HepG2 (cell line): ENCODE measurements around the gene CLDND2. TPM values are rescaled to one million over a fixed set of nuclear protein-coding genes. Genes with fewer than 3 reads are reported as not detected.

Experiments used
- ASH2L ChIP-seq: fragments of 300-600, 200-600 bp; sonication (generic); IDR thresholded peaks from 2 replicates; pipeline ENCODE4 v1.7.0; 2017; ENCODE audit warnings: low read depth, mild to moderate bottlenecking, moderate library complexity, mixed read lengths, low read length; ENCODE audit not compliant: insufficient read length
- BCL6 ChIP-seq: IDR thresholded peaks from 2 replicates; pipeline ENCODE4 v1.6.1; 2016; ENCODE audit warnings: missing genetic modification reagents, missing compliant biosample characterization
- HDAC2 ChIP-seq: sonication (generic); formaldehyde crosslinking; IDR thresholded peaks from 2 replicates; pipeline ENCODE4 v1.4.0; 2020; ENCODE audit warnings: missing genetic modification reagents
- HMGXB3 ChIP-seq: sonication (generic); formaldehyde crosslinking; IDR thresholded peaks from 2 replicates; pipeline ENCODE4 v1.4.0; 2020; ENCODE audit warnings: missing genetic modification reagents, borderline replicate concordance
- KAT7 ChIP-seq: IDR thresholded peaks from 2 replicates; pipeline ENCODE4 v1.6.1; 2018; ENCODE audit warnings: borderline replicate concordance, missing compliant biosample characterization
- NCOA2 ChIP-seq: sonication (generic); formaldehyde crosslinking; IDR thresholded peaks from 2 replicates; pipeline ENCODE4 v1.8.0; 2022; ENCODE audit warnings: inconsistent platforms
- NR2F1 ChIP-seq, 2 experiments: fragments of 450-650 bp in 1 of 2; formaldehyde crosslinking in 1 of 2; IDR thresholded peaks; 2 replicates each; pipeline versions ENCODE4 v1.5.0 to v1.6.1; 2016 to 2020; ENCODE audit warnings: mild to moderate bottlenecking in 1 of 2, missing compliant biosample characterization in 1 of 2, missing genetic modification reagents in 1 of 2, moderate library complexity in 1 of 2
- REPIN1 ChIP-seq: sonication (generic); formaldehyde crosslinking; IDR thresholded peaks from 2 replicates; pipeline ENCODE4 v1.8.0; 2022; ENCODE audit warnings: missing genetic modification reagents, low read depth, mild to moderate bottlenecking, borderline replicate concordance
- SIX1 ChIP-seq: sonication (generic); formaldehyde crosslinking; IDR thresholded peaks from 2 replicates; pipeline ENCODE4 v1.4.0; 2020; ENCODE audit warnings: missing genetic modification reagents, borderline replicate concordance
- SOX13 ChIP-seq, 3 experiments: fragments of 450-650 bp in 1 of 3; sonication (generic) in 1 of 3; formaldehyde crosslinking in 1 of 3; IDR thresholded peaks in 2 of 3; conservative IDR thresholded peaks in 1 of 3; 2 replicates each; pipeline versions ENCODE4 v1.5.0 to v1.6.1; 2016 to 2020; ENCODE audit warnings: antibody characterized with exemption in 1 of 3, mild to moderate bottlenecking in 1 of 3, missing compliant biosample characterization in 1 of 3, missing genetic modification reagents in 1 of 3, moderate library complexity in 1 of 3
- TARDBP ChIP-seq: sonication (generic); formaldehyde crosslinking; IDR thresholded peaks from 2 replicates; pipeline ENCODE4 v1.8.0; 2022; ENCODE audit warnings: mild to moderate bottlenecking, missing genetic modification reagents
- TEAD3 ChIP-seq: optimal IDR thresholded peaks from 2 replicates; pipeline ENCODE3; 2016; ENCODE audit warnings: borderline replicate concordance
- ZBTB10 ChIP-seq: sonication (generic); formaldehyde crosslinking; IDR thresholded peaks from 2 replicates; pipeline ENCODE4 v1.4.0; 2020; ENCODE audit warnings: missing genetic modification reagents, borderline replicate concordance
- ZBTB38 ChIP-seq: sonication (generic); formaldehyde crosslinking; IDR thresholded peaks from 2 replicates; pipeline ENCODE4 v1.5.1; 2020; ENCODE audit warnings: mild to moderate bottlenecking, missing genetic modification reagents
- ZNF12 ChIP-seq: sonication (generic); formaldehyde crosslinking; IDR thresholded peaks from 2 replicates; pipeline ENCODE4 v1.5.0; 2020; ENCODE audit warnings: missing genetic modification reagents
- ZNF317 ChIP-seq: sonication (generic); formaldehyde crosslinking; IDR thresholded peaks from 2 replicates; pipeline ENCODE4 v1.5.0; 2020; ENCODE audit warnings: mild to moderate bottlenecking, missing genetic modification reagents
- ZNF615 ChIP-seq: sonication (generic); formaldehyde crosslinking; IDR thresholded peaks from 2 replicates; pipeline ENCODE4 v1.5.0; 2020; ENCODE audit warnings: mild to moderate bottlenecking, missing genetic modification reagents, borderline replicate concordance
- ZNF788 ChIP-seq: sonication (generic); formaldehyde crosslinking; IDR thresholded peaks from 2 replicates; pipeline ENCODE4 v1.5.0; 2020; ENCODE audit warnings: mild to moderate bottlenecking, missing genetic modification reagents, borderline replicate concordance
- ZNF883 ChIP-seq: sonication (generic); formaldehyde crosslinking; IDR thresholded peaks from 2 replicates; pipeline ENCODE4 v1.5.1; 2020; ENCODE audit warnings: mild to moderate bottlenecking, missing genetic modification reagents; ENCODE audit errors: not compliant biosample characterization
- ZSCAN22 ChIP-seq: sonication (generic); formaldehyde crosslinking; IDR thresholded peaks from 2 replicates; pipeline ENCODE4 v1.4.0; 2020; ENCODE audit warnings: mild to moderate bottlenecking, missing genetic modification reagents
- ZSCAN5A ChIP-seq: sonication (generic); formaldehyde crosslinking; IDR thresholded peaks from 2 replicates; pipeline ENCODE4 v1.8.0; 2022; ENCODE audit warnings: mild to moderate bottlenecking, missing genetic modification reagents, borderline replicate concordance
- polyA plus RNA-seq, 8 experiments: library from polyadenylated mRNA; depleted of rRNA in 3 of 8; stranded (reverse) in 7 of 8; unstranded in 1 of 8; fragments of >200 nt; fragmentation: Illumina TruSeq in 4 of 8; extraction: Trizol in 4 of 8; gene quantifications; 2 replicates each; pipeline versions ENCODE4 v1.2.1 to v1.2.3, GENCODE V29; 2011 to 2016; ENCODE audit warnings: low read depth in 4 of 8, missing spikeins in 1 of 8, mixed read lengths in 1 of 8; ENCODE audit not compliant: insufficient read depth in 1 of 8
- total RNA-seq, 5 experiments: library from RNA; depleted of rRNA; stranded (reverse); fragments of >200 nt; fragmentation: Illumina TruSeq; extraction: Trizol; gene quantifications; 2 replicates each; pipeline ENCODE4 v1.2.3, GENCODE V29; 2016; ENCODE audit warnings: low read depth in 1 of 5

Gene CLDND2
- total and polyA plus RNA-seq, 2 of the 13 experiments (the other 11 are each of a cell fraction or from before 2014, with no cell fraction given) = 0.84 to 1.8 TPM

GRCh38 chr19:51354742-51355148, 14.1 kb downstream of the CLDND2 start (continued):
- TF ChIP-seq HMGXB3 (CRISPR knock-in tag) = no peak
- TF ChIP-seq HDAC2 (CRISPR knock-in tag) = peak; percentile 75
- TF ChIP-seq ASH2L = no peak
- no peak for TF ChIP-seq ZBTB38 (CRISPR knock-in tag)
- TF ChIP-seq ZSCAN22 (CRISPR knock-in tag) = no peak
- peak; percentile 75; the same call in 1 of the 2 replicates for TF ChIP-seq SIX1 (CRISPR knock-in tag)
- no peak for TF ChIP-seq ZNF883 (CRISPR knock-in tag)
- TF ChIP-seq NCOA2 (CRISPR knock-in tag) = peak; percentile 94
- peak; percentile 59; the same call in 1 of the 2 replicates for TF ChIP-seq BCL6
- TF ChIP-seq SOX13 (IDR thresholded peaks at IDR 0.05) = peak; percentile 94
- peak in 1 of 2 experiments; percentile 98; a peak in 2 of 4 replicates for TF ChIP-seq SOX13 (CRISPR knock-in tag; conservative IDR thresholded peaks at IDR 0.05 in 1 of 2, IDR thresholded peaks at IDR 0.05 in 1 of 2)
- no peak for TF ChIP-seq ZNF788 (CRISPR knock-in tag)
- TF ChIP-seq TEAD3 = peak; percentile 47
- peak; percentile 37; the same call in 1 of the 2 replicates for TF ChIP-seq ZNF615 (CRISPR knock-in tag)
- TF ChIP-seq REPIN1 (CRISPR knock-in tag) = no peak
- TF ChIP-seq ZNF12 = no peak
- TF ChIP-seq TARDBP (CRISPR knock-in tag) = peak; percentile 68; the same call in 1 of the 2 replicates
- TF ChIP-seq NR2F1 (CRISPR knock-in tag; IDR thresholded peaks at IDR 0.05) = 0 out of 4 replicates have a peak, but pooled peaks of 1 of the 2 experiments have one; percentile 34
- TF ChIP-seq ZSCAN5A (CRISPR knock-in tag) = no peak
- TF ChIP-seq ZNF317 (CRISPR knock-in tag) = no peak
- no peak for TF ChIP-seq KAT7 (CRISPR knock-in tag)
- TF ChIP-seq ZBTB10 (CRISPR knock-in tag) = no peak
